HCT116 (cell line): ENCODE results near the gene CALHM3. TPM values are rescaled to one million over a fixed set of nuclear protein-coding genes. Genes with fewer than 3 reads are reported as not detected.

Source experiments
- ATAC-seq: fragments of 200-7000 bp; cut with Tn5 transposase; 2 replicates; pipeline ENCODE4 v1.9.1; 2020; ENCODE audit warnings: mild to moderate bottlenecking, moderate library complexity
- BruUV-seq: library from RNA; stranded (reverse); fragments of 400-500 nt; replicated peaks from 2 replicates; lab custom pipeline; 2021; lab: Mats Ljungman, UMichigan
- CTCF ChIA-PET: fragments of 300-600 bp; sonication (Branson Sonifier 250); formaldehyde crosslinking; loops from one replicate; lab custom pipeline; 2021; ENCODE audit warnings: antibody characterized with exemption; lab: Charles Lee
- POLR2A ChIA-PET: fragments of 300-600, 350-600 bp; sonication (Branson Sonifier 250); formaldehyde crosslinking; loops from one replicate; lab custom pipeline; 2021; ENCODE audit warnings: antibody characterized with exemption; lab: Charles Lee
- RAD21 ChIA-PET, 2 experiments: fragments of 300-600 bp; sonication (Branson Sonifier 250); formaldehyde crosslinking; loops; one replicate each; lab custom pipeline; 2023; ENCODE audit warnings: low total read pairs in 2 of 2; ENCODE audit not compliant: uncharacterized antibody in 2 of 2, unreplicated experiment in 2 of 2, low non-redundant PET in 1 of 2; lab: Charles Lee
- DNase-seq: peaks from one replicate; pipeline ENCODE4 v3.0.0-alpha.2; 2010; ENCODE audit warnings: low read depth, low spot score
- H2AFZ ChIP-seq: fragments of 200-600 bp; shearing (Covaris generic), sonication (generic); 2 replicates; pipeline ENCODE4 v1.6.1; 2017; ENCODE audit warnings: low read depth, mixed run types, mixed read lengths, antibody characterized with exemption, low read length; ENCODE audit not compliant: poor library complexity, severe bottlenecking
- H3K27ac ChIP-seq: 2 replicates; pipeline ENCODE4 v1.5.1; 2012; ENCODE audit warnings: low read depth, low read length
- H3K27me3 ChIP-seq: fragments of 200-600 bp; sonication (generic); 2 replicates; pipeline ENCODE4 v1.6.1; 2016; ENCODE audit warnings: mixed run types, low read length, mixed read lengths; ENCODE audit not compliant: insufficient read depth
- H3K36me3 ChIP-seq, 2 experiments: fragments of 200-500 bp in 1 of 2; fragments of 200-600 bp in 1 of 2; sonication (Bioruptor generic) in 1 of 2; sonication (generic) in 1 of 2; 2 replicates each; pipeline versions ENCODE4 v1.5.1 to v1.6.1; 2014 to 2016; ENCODE audit warnings: low read length in 2 of 2, inconsistent platforms in 1 of 2, mixed read lengths in 1 of 2, mixed run types in 1 of 2; ENCODE audit not compliant: insufficient read depth in 2 of 2, control insufficient read depth in 1 of 2
- H3K4me1 ChIP-seq, 2 experiments: fragments of 200-600 bp in 1 of 2; sonication (generic) in 1 of 2; 2 replicates each; pipeline versions ENCODE4 v1.5.1 to v1.6.1; 2012 to 2017; ENCODE audit warnings: low read length in 2 of 2, inconsistent platforms in 1 of 2, mild to moderate bottlenecking in 1 of 2, mixed read lengths in 1 of 2, mixed run types in 1 of 2, moderate library complexity in 1 of 2; ENCODE audit not compliant: insufficient read depth in 2 of 2, control insufficient read depth in 1 of 2
- H3K4me2 ChIP-seq: fragments of 200-600 bp; sonication (generic); 2 replicates; pipeline ENCODE4 v1.6.1; 2017; ENCODE audit warnings: mixed run types, low read length, mixed read lengths
- H3K4me3 ChIP-seq, 2 experiments: fragments of 200-600 bp in 1 of 2; sonication (generic) in 1 of 2; replicated peaks in 1 of 2; 2 replicates each; pipeline ENCODE4 v1.5.1; 2011 to 2016; ENCODE audit warnings: low read length in 2 of 2, control low read depth in 1 of 2, low read depth in 1 of 2, mild to moderate bottlenecking in 1 of 2, mixed read lengths in 1 of 2, mixed run types in 1 of 2
- H3K79me2 ChIP-seq: fragments of 200-600 bp; sonication (generic); 2 replicates; pipeline ENCODE4 v1.6.1; 2017; ENCODE audit warnings: mild to moderate bottlenecking, mixed run types, low read length, moderate library complexity, mixed read lengths; ENCODE audit not compliant: insufficient read depth
- H3K9ac ChIP-seq: fragments of 200-600 bp; sonication (generic); 2 replicates; pipeline ENCODE4 v1.6.1; 2016; ENCODE audit warnings: low read length, mixed read lengths
- H3K9me2 ChIP-seq: fragments of 200-600 bp; sonication (generic), shearing (Covaris generic); 2 replicates; pipeline ENCODE4 v1.6.1; 2017; ENCODE audit warnings: mixed run types, mild to moderate bottlenecking, moderate library complexity; ENCODE audit not compliant: insufficient read depth
- H3K9me3 ChIP-seq, 2 experiments: fragments of 200-500 bp in 1 of 2; fragments of 200-600 bp in 1 of 2; sonication (Bioruptor generic) in 1 of 2; sonication (generic) in 1 of 2; 2 replicates each; pipeline ENCODE4 v1.6.1; 2014 to 2017; ENCODE audit warnings: low read length in 2 of 2, mixed read lengths in 2 of 2, inconsistent platforms in 1 of 2, low read depth in 1 of 2, mild to moderate bottlenecking in 1 of 2, mixed run types in 1 of 2, moderate library complexity in 1 of 2; ENCODE audit not compliant: control insufficient read depth in 1 of 2, insufficient read depth in 1 of 2
- H4K20me1 ChIP-seq: fragments of 200-600 bp; sonication (generic), shearing (Covaris generic); 2 replicates; pipeline ENCODE4 v1.6.1; 2017; ENCODE audit warnings: mixed run types, mild to moderate bottlenecking, moderate library complexity; ENCODE audit not compliant: insufficient read depth
- CTCF ChIP-seq, 3 experiments: fragments of 200-600 bp in 1 of 3; sonication (generic) in 1 of 3; IDR thresholded peaks in 2 of 3; conservative IDR thresholded peaks in 1 of 3; 2 replicates each; pipeline ENCODE4 v1.5.1; 2012 to 2017; ENCODE audit warnings: low read depth in 2 of 3, low read length in 2 of 3, antibody characterized with exemption in 1 of 3, borderline replicate concordance in 1 of 3, control low read depth in 1 of 3, mild to moderate bottlenecking in 1 of 3, mixed read lengths in 1 of 3, mixed run types in 1 of 3, moderate library complexity in 1 of 3; ENCODE audit not compliant: insufficient read depth in 1 of 3
- EGR1 ChIP-seq: IDR thresholded peaks from 2 replicates; pipeline ENCODE4 v1.6.1; 2012; ENCODE audit warnings: low read depth
- JUND ChIP-seq: IDR thresholded peaks from 2 replicates; pipeline ENCODE4 v1.6.1; 2012
- SIN3A ChIP-seq: IDR thresholded peaks from 2 replicates; pipeline ENCODE4 v1.6.1; 2012; ENCODE audit warnings: low read depth
- SRF ChIP-seq: IDR thresholded peaks from 2 replicates; pipeline ENCODE4 v1.6.1; 2012; ENCODE audit warnings: low read depth
- ZBTB33 ChIP-seq: IDR thresholded peaks from 2 replicates; pipeline ENCODE4 v1.6.1; 2011; ENCODE audit warnings: mild to moderate bottlenecking, low read length, moderate library complexity; ENCODE audit not compliant: insufficient replicate concordance; ENCODE audit errors: extremely low read depth
- ZFX ChIP-seq: fragments of 450-650 bp; IDR thresholded peaks from 2 replicates; pipeline ENCODE4 v1.6.1; 2017
- intact Hi-C: fragments of 100-400 bp; cut with micrococcal nuclease; formaldehyde crosslinking; loops from 2 replicates; pipeline ENCODE4 v1.10.0; 2022
- total RNA-seq: library from RNA; stranded (reverse); gene quantifications from one replicate; pipeline ENCODE4 v1.2.1, GENCODE V29; 2021; ENCODE audit not compliant: unreplicated experiment

Gene CALHM3
- total RNA-seq, 1 experiment from 2014 or later, result 0.49 TPM

GRCh38 chr10:103472005-103472404, 7.0 kb downstream of the CALHM3 start:
- no TSS peak for BruUV-seq
- Histone ChIP-seq H3K79me2 (no peaks in the 10 kb centered on the region), H3K4me2 (peak overlapping the region; percentile 33), H3K27ac (no peak overlapping the region), H3K4me3 (no peak overlapping the region), H3K9ac (no peak overlapping the region), H3K27me3 (no peaks in the 10 kb centered on the region), H2AFZ (no peak overlapping the region), H3K9me3 (no peaks in the 10 kb centered on the region), H3K9me2 (no peaks in the 10 kb centered on the region), H3K36me3 (no peaks in the 10 kb centered on the region), H3K4me1 (peaks cover 8 to 22% of the 10 kb centered on the region in 2 experiments; a peak in 3 of 4 replicates), H4K20me1 (no peaks in the 10 kb centered on the region)
- RAD21 ChIA-PET, result no interaction called here
- POLR2A ChIA-PET, result interaction anchor here (0.7 kb wide), 1 partner anchor 21 kb away, joined by 3 read pairs; no protein-coding TSS in a partner anchor
- intact Hi-C loops, result no loop called here
- no peak for TF ChIP-seq SRF
- TF ChIP-seq SIN3A, result no peak
- no peak for TF ChIP-seq JUND
- no peak for TF ChIP-seq ZBTB33
- no peak for TF ChIP-seq ZFX
- TF ChIP-seq EGR1, result no peak
- TF ChIP-seq CTCF (IDR thresholded peaks at IDR 0.05 in 2 of 3, conservative IDR thresholded peaks at IDR 0.05 in 1 of 3; ENCODE audit: borderline replicate concordance in 1 of 3, insufficient read depth in 1 of 3, low read depth in 2 of 3, low read length in 2 of 3), result no peak
- ATAC-seq, result no peak
- CTCF ChIA-PET, result interaction anchor here (1.5 to 1.7 kb wide), 2 partner anchors 9 to 14 kb away, joined by 4 to 6 read pairs; no protein-coding TSS in a partner anchor
- no peak for DNase-seq
